GM19455 (cell line): ENCODE results near the gene SDHAF1.
"Not testable (repeated sequence)": the region's sequence is repeated elsewhere in the genome, so short reads cannot be mapped to it uniquely, and the experiment has no call there.

ENCODE experiments used
- ATAC-seq: cut with Tn5 transposase; IDR thresholded peaks from one replicate; pipeline ENCODE4 v1.9.1; 2021; ENCODE audit not compliant: unreplicated experiment

Gene SDHAF1, protein sequence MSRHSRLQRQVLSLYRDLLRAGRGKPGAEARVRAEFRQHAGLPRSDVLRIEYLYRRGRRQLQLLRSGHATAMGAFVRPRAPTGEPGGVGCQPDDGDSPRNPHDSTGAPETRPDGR

DNA sequence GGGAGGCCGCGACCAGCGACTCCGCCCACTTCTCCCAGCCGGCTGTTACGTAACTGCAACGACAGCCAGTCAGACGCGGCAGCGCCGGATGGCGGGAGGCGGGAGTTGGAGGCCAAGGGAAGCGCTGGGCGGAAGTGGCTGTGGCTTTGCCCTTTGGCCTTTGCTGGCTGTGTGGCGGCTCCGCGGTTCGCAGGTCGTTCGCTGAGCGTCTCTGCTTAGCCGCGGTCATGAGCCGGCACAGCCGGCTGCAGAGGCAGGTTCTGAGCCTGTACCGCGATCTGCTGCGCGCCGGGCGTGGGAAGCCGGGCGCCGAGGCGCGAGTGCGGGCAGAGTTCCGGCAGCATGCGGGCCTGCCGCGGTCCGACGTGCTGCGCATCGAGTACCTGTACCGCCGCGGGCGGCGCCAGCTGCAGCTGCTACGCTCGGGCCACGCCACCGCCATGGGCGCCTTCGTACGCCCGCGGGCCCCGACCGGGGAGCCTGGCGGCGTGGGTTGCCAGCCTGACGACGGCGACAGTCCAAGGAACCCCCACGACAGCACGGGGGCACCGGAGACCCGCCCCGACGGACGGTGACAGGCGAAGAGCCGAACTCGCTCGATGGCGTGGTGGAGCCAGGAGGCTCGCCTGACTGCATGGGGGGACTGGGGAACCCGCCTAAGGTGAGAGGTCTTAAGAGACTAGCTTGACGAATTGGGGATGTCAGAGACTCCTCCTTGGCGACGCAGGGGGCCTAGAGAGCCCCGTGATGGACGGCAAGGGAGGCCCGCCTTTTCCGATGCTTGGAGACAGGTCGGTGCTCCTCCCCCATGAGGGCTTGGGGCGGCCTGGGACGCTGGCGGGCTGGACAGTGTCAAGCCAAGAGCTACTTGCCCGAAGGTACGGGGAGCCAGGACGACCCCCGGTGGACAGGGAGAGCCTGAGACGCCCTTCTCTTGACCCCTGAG, at the start of gene SDHAF1:
Gene SDHAF1 (plus strand): TSS at position 141 of the 946 bp plus-strand sequence. CDS start 87 bp downstream, at position 228.
- ATAC-seq = peak; percentile 73

DNA sequence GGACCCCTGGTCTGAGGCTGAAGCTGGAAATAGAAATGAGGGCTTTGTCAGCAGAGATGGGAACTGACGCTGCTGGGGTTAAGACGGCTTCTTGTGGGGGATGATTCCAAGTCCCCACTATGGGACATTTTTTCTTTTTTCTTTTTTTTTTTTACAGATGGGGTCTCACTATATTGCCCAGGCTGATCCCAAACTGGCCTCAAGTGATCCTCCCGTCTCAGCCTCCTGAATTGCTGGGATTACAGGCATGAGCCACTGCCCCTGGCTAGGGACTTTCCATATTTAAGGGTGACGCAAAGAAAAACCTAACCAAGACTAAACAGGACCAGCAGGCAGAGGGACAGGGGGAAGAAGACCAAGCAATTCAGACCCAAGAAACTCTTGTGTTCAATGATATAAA, 48.8 kb upstream of the SDHAF1 start:
- no peak for ATAC-seq

DNA sequence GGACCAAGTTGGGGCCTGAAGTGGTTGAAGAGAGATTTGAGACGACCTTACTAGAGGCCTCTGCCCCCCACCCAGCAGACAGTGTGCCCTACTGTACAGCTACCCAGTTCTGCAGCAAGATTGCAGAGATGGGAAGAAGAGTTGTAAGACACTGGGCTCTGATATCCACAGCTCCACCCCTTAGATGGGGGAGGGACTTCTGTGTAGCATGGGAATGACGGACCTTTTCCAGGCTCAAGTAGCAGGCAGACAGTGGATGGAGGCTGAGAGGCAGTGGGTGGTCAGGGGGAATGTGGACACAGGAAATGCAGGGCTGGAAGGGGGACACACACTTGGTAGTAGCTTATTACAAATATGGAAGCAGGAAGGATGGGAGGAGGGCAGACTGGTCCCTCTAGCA, 45.9 kb upstream of the SDHAF1 start:
- ATAC-seq = no peak

DNA sequence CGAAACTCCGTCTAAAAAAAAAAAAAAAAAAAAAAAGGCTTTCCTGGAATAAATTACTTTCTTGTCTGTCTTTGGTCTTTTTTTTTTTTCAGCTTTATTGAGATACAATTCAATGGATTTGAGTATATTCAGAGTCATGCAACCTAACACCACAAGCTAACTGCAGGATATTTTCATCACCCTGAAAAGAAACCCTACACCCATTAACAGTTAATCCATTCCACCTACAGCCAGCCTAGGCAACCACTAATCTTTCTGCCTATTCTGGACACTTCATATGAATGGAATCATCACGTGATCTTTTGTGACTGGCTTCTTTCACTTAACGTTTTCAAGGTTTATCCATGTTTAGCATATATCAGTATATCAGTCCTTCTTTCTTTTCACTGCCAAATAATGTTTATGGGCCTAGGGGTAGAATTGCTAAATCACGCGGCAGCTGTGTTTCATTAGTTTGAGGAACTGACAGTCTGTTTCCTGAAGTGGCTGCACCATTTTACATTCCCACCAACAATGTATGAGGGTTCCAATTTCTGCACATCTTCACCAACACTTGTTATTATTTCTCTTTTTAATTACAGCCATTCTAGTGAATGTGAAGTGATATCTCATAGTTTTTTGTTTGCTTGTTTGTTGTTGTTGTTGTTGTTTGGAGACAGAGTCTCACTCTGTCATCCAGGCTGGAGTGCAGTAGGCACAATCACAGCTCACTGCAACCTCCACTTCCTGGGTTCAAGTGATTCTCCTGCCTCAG, 38.9 kb upstream of the SDHAF1 start:
- no peak for ATAC-seq

DNA sequence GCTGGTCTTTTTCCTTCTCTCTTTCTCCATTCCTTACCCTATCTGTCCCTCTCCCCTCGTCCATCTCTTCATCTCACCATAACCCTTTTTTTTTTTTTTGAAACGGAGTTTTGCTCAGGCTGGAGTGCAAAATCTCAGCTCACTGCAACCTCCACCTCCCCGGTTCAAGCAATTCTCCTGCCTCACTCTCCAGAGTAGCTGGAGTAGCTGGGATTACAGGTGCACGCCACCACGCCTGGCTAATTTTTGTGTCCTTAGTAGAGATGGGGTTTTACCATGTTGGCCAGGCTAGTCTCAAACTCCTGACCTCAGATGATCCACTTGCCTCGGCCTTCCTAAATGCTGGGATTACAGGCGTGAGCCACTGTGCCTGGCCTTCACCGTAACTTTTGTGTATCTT, 37.6 kb upstream of the SDHAF1 start:
- ATAC-seq = not testable (repeated sequence)

DNA sequence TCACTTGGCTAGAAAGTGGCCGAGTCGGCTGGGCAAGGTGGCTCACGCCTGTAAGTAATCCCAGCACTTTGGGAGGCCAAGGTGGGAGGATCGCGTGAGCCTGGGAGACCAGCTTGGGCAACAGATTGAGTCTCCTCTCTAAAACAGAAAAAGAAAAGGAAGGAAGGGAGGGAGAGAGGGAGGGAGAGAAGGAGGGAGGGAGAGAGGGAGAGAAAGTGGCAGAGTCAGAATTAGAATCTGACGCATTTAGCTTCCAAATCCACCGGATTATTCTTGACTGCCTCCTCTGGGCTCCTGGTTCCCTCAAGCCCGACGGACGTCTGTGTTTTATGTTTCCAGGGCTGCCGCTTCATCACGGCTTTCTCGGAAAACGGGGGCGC, 36.3 kb upstream of the SDHAF1 start:
- ATAC-seq = no peak

DNA sequence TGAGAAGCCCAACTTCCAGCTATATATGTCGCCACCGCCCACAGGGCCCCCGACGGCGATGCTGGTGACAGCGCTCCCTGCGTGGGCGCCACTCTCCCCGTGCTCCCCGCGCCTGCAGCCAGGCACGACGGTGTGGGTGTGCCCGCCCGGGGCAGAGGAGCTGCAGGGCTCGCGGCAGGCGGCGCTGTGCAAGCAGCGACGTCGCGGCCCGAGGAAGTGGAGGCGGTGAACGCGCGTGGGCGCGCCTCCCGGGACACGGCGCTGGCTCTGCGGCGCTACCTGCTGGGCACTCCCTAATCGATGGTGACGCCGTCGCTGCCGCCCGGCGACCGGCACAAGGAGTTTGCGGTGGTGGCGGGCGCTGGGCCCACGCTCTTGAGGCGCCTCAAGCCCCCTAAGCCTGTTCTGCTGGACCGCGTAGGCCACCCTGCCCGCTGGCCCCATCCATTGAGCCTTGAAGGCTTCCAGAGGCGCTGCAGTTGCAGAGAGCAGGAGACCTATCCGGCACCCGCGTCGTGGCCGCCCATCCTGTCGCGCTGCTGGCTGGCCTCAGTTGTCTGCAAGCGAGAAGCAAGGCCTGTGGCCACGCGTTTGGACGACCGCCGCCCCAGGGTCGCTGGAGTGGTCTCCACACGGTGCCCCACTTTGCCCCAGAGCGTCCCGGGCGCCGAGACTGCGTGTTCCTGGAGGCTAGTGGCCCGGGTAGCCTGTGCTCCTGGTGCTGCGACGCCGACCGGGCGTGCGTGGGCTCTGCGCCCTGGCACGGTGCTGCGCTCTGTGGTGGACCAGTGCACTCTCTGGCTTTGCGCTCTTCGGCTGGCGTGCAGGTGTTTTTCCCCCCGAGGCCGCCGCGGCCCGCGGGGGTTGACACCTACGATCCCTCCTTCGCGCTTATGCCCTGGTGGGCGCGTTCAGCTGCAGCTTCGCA, 35.7 kb upstream of the SDHAF1 start:
- no peak for ATAC-seq

DNA sequence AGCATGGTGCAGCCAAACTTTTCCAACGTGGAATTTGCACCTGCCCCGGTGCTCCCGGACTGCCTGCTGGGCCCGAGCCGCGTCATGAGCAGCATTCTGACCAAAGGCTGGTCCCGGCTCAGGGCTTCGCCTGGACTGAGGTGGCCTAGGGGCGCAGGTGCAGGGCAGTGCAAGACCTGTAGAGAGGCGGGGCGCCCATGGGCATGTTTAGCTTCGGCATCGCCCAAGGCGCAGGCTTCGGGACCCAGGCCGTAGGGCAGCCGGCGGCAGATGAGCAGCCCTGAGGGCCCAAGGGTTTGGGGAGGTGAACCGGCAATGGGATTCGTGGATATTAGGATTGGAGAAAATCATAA, 35.0 kb upstream of the SDHAF1 start:
- ATAC-seq = no peak

DNA sequence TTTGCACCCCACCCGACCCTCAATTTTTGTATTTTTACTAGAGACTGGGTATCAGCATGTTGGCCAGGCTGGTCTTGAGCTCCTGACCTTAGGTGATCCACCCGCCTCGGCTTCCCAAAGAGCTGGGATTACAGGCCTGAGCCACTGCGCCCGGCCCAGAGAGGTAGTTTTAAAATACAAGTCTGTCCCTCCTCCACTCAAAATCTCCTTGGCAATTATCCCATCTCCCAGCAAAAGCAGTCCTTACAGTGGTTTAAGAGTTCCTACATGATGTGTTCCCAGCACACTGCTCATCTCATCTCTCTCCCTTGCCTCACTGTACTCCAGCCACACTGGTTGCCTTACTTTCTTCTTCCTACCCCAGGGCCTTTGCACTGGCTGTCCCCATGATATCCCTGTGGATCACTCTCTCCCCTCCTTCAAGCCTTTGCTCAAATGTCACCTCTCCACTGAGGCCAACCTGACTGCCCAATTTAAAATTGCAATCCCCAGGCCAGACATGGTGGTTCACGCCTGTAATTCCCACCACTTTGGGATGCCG, 34.5 kb upstream of the SDHAF1 start:
- ATAC-seq = no peak

DNA sequence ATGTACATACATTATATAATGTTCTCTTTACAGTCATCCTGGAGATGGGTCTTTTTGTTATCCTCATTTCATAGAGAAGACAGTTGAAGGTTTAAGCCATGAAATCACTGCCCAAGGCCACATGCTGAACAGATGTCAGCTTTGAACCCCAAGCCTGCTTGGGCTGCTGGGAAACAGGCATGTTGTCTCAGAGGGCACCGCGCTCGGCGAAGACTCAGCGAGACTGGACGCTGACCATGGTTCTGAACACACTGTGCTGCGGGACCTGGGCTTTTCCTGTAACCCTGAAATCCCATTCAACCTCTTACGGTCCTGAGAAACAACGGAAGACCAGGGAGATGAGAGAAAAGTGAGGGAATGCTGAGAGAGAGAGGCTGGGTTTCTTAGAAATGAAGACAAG, 31.5 kb upstream of the SDHAF1 start:
- ATAC-seq = no peak

DNA sequence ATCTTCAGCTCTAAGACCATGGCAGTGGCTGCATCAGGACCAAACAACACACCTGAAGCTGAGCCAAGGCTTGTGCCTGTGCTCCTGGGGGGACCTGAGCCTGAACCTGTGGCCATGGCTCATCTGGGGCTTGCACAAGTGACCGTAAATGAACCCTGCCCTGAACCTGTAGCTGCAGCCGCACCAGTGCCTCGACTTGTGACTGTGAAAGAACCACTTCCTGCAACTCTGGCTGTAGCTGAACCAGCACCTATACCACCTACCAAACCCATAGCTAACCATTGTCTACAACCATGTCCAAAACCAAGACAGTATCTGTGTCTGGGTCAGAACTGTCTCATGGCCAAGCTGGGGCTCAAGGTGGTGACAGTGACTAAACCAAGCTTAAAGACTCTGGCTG, 28.2 kb upstream of the SDHAF1 start:
- ATAC-seq = no peak

DNA sequence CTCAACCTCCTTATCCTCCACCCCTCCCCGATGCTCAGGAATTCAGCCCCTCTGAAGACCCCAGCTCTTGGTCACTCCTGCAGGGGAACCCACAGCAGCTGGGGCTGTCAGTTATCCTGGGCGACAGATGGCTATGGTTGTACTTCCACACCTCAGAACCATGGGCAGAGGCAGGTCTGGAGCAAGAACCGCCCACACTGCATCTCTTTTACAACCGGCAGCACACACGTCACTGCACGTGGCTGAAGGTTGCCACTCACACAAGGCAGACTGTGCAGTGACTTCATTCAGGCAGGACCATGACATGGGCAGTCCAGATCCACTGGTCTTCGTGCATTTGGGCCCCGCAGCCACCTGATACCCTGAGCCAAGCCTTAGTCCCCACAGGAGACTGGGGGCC, 21.5 kb upstream of the SDHAF1 start:
- ATAC-seq = no peak

DNA sequence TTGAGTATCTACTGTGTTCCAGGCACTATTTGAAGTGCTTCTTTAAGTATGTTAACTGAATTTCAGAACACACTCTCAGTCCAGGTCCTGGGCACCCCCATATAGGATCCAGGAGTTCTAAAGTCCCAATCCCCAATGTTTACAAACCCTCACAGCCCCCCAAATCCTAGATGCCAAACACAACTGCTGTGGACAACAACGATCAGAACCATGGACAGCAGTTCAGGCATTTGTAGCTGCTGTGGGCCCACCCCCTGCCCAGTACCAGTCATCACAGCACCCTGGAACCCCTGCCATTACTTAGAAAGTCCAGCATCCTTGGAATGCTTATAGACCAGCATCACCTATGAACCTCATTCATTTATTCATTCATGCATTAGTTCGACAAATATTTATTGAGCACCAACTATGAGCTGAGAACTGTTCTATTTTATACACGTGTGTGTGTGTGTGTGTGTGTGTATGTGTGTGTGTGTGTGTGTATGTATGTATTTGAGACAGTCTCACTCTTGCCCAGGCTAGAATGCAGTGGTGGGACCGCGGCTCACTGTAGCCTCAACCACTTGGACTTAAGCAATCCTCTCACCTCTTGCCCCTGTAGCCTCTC, 19.3 kb upstream of the SDHAF1 start:
- no peak for ATAC-seq

DNA sequence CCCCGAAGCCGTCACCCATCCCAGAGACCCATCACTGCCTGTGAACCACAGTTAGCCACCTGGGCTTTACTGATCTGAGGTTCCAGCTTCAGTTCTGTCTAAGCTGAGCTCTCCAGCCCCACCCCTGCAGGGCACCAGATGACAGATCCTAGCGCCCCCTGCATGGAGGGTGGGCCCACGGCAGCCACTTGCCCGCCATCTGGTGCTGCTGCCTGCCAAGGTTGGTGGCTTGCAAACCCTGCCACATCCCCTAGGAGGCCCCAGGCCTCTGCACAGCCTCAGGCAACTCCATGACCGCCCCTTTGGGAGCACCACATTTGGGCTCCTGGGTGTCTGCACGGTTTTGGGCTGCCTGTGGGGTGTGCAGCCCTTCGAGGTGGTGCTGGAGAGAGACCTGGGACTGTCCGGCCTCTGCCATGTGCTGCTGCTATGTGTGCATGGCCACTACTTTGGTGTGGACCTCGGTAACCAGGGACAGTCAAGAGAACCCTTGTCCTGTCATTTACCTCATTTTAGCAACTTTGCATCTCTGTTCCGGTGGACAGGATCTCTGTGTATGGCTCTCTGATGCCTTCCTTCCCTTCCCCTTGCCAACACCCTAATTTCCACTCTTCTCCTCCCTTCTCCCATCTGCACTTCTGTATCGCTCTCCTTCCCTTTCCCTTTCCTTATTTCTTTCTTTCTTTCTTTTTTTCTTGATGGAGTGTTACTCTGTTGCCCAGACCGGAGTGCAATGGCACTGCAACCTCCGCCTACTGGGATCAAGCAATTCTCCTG, 17.4 kb upstream of the SDHAF1 start:
- ATAC-seq = no peak

DNA sequence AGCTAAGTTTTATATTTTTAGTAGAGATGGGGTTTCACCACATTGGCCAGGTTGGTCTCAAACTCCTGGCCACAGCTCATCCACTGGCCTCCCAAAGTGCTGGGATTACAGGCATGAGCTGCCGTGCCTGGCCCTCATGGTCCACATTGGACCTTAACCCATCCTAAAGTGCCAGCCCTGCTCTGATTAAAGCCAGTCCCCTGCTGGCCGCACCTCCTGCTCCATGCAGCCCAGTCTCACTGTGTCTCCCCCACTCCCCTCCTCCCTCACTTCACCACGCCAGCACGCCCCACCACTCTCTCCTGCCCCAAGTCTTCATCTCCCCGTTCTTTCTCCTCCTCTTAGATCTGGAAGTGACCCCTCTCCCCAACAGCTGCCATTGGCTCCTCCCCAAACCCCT, 16.7 kb upstream of the SDHAF1 start:
- ATAC-seq = no peak

DNA sequence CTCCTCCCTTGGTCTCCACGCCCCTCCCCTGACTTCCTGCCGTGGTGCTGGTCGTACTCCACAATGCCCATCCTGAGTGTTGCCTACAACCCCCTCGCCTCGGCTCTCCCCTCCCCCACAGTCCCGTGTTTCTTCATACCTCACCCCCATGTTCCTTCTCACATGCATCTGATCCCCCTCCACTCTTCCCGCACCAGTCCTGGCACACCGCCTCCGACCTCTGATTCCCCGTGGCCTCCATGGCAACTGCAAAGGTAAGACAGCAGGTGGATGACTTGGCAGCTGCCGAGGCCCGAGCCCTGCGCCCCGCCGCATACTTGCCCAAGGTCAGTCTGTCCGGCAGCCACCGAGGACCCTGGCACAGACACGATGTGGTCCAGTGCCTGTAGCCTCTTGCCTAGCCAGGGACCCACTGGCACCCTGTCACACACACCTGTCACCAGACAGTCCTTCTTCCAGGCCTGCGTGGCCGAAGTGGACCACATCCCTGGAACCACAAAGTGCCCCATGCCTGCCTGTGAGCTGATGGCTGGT, 16.1 kb upstream of the SDHAF1 start:
- ATAC-seq = no peak

DNA sequence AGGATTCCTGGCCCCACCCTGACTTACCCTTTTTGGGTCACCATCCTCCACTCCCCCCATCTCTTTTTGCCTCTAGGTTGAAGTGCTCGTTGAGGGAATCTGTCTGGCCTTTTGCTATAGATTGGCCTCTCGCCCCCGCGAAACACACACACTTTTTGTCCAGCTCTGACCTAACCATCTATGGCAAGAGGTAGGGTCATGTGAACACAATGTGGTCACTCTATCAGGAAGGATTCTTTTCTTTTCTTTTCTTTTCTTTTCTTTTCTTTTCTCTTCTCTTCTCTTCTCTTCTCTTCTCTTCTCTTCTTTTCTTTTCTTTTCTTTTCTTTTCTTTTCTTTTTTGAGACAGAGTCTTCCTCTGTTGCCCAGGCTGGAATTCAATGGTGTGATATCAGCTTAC, 14.0 kb upstream of the SDHAF1 start:
- ATAC-seq = not testable (repeated sequence)

DNA sequence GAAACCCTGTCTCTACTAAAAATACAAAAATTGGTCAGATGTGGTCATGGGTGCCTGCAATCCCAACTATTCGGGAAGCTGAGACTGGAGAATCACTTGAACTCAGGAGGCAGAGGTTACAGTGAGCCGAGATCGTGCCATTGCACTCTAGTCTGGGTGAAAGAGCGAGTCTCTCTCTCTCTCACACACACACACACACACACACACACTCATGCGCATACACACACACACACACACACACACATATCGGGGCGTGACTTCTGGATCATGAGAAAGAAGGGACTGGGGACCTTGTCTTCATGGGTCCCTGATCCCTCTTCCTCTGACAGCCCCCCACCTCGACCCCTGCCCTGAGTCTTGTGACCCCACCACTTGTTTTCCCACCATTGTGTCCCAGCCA, 11.8 kb upstream of the SDHAF1 start:
- ATAC-seq = no peak

DNA sequence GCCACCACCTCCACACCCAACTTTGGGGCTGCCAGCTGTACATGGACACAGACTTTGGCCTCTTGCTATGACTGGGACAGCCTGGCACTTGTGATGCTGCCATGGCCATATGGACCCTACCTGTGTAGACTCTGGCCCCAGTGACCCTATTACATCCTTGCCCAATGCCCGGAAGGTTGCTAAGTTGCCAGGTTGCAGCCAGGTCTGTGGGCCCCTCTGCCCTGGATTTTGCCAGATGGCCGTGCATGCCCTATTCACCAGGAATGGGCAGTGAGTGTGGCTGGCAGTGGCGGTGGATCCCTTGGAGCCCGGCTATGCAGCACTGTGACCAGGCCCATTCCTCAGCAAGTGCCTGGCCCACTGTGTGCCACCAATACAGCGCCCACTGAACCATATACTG, 8.9 kb upstream of the SDHAF1 start:
- no peak for ATAC-seq
